WTC11 (cell line): ENCODE results near the gene LBHD2.

Experiments used
- CREM ChIP-seq: sonication (generic); formaldehyde crosslinking; IDR thresholded peaks from 2 replicates; pipeline ENCODE4 v1.8.1; 2022; ENCODE audit warnings: mild to moderate bottlenecking, missing genetic modification reagents, moderate library complexity
- CTCF ChIP-seq: fragments of 200-600 bp; IDR thresholded peaks from 2 replicates; pipeline ENCODE4 v1.8.0; 2022; ENCODE audit warnings: antibody characterized with exemption
- ELF4 ChIP-seq: sonication (generic); formaldehyde crosslinking; IDR thresholded peaks from 2 replicates; pipeline ENCODE4 v1.8.1; 2022; ENCODE audit warnings: low read depth, mild to moderate bottlenecking, moderate library complexity, missing genetic modification reagents
- TP53 ChIP-seq: sonication (generic); formaldehyde crosslinking; IDR thresholded peaks from 2 replicates; pipeline ENCODE4 v1.8.1; 2023; ENCODE audit warnings: mild to moderate bottlenecking, missing genetic modification reagents
- ZNF317 ChIP-seq: sonication (generic); formaldehyde crosslinking; IDR thresholded peaks from 2 replicates; pipeline ENCODE4 v1.8.1; 2023; ENCODE audit warnings: low read depth, mild to moderate bottlenecking, moderate library complexity, missing genetic modification reagents, borderline replicate concordance
- TF ChIP-seq, protein P1 (sequence below): sonication (generic); formaldehyde crosslinking; conservative IDR thresholded peaks from 2 replicates; pipeline ENCODE4 v1.8.1; 2022; ENCODE audit warnings: mild to moderate bottlenecking, missing genetic modification reagents

DNA sequence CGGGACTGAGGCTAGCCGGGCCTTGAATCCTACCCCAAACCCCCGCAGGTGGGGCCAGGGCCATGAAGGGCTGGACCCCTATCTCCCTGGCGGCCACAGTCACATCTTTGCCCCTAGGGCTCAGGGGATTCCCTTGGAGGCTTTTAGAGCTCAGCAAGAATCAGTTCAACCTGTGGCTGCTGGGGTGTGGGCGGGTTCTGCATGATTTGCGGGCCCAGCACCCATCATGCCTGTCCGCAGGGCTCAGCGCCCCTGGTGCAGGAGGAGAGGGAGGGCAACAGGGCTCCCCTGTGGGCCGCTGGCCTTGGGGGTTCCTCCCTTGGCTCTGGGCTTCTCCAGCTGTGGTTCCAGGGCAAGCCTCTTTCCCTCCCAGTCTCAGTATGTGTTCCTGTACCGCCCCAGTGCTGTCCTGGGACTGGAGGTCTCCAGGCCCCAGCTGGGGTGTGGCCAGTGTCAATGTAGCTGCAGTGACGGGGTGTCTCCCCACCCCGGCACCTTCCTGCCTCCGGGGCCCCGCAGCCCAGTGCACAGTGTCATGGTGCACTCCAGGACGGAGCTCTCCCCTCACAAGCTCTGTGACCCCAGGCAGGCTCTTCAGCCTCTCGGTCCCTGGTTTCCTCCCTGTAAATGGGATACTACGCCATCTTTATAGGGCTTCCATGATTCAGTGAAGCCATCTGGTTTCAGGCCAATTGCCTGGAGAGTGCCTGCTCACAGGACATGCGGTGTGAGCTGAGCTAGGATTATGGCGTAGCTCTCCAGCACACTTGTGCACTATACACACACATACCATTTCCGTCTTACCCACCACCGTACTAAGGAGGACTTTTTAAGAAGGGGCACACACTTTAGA, 9.9 kb upstream of the LBHD2 start:
- TF ChIP-seq CTCF (no peak), CREM (CRISPR knock-in tag) (no peak), TP53 (CRISPR knock-in tag) (no peak), ZNF317 (CRISPR knock-in tag) (no peak), ELF4 (CRISPR knock-in tag) (no peak)
- TF ChIP-seq, protein P1, sequence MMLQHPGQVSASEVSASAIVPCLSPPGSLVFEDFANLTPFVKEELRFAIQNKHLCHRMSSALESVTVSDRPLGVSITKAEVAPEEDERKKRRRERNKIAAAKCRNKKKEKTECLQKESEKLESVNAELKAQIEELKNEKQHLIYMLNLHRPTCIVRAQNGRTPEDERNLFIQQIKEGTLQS, result no peak
